CD4-positive, alpha-beta T cell (primary cell): ENCODE data around the gene ZC3H18. TPM values are rescaled to one million over a fixed set of nuclear protein-coding genes. Genes with fewer than 3 reads are reported as not detected.

Experiments used
- ATAC-seq: fragments of 200-7000 bp; cut with Tn5 transposase; one replicate; pipeline ENCODE4 v1.10.0; 2022; ENCODE audit warnings: mild to moderate bottlenecking; ENCODE audit not compliant: poor library complexity
- CTCF ChIA-PET: fragments of 350-600 bp; sonication (Branson Sonifier 250); formaldehyde crosslinking; loops from one replicate; lab custom pipeline; 2021; ENCODE audit warnings: antibody characterized with exemption, inconsistent platforms; lab: Charles Lee
- POLR2A ChIA-PET: fragments of 350-600 bp; sonication (Branson Sonifier 250); formaldehyde crosslinking; loops from one replicate; lab custom pipeline; 2021; ENCODE audit warnings: antibody characterized with exemption, inconsistent platforms; lab: Charles Lee
- DNase-seq, 14 experiments: peaks; one replicate each; pipeline ENCODE4 v3.0.0-alpha.2; 2013 to 2020; ENCODE audit warnings: mixed read lengths in 2 of 14
- H3K27ac ChIP-seq, 2 donors: one replicate each; pipeline versions ENCODE4 v1.5.1 to v1.7.0; 2013; ENCODE audit warnings: low read length in 2 of 2, low read depth in 1 of 2, mild to moderate bottlenecking in 1 of 2
- H3K27me3 ChIP-seq, 2 experiments: 1 replicate in 1 of 2; 2 replicates in 1 of 2; pipeline versions ENCODE4 v1.6.1 to v1.7.0; 2013; ENCODE audit warnings: low read length in 2 of 2, control low read depth in 1 of 2, mild to moderate bottlenecking in 1 of 2, moderate library complexity in 1 of 2; ENCODE audit not compliant: insufficient read depth in 2 of 2, control insufficient read depth in 1 of 2
- H3K36me3 ChIP-seq: one replicate; pipeline ENCODE4 v1.6.1; 2013; ENCODE audit warnings: low read length, control low read depth; ENCODE audit not compliant: insufficient read depth
- H3K4me1 ChIP-seq: one replicate; pipeline ENCODE4 v1.6.1; 2013; ENCODE audit warnings: low read length, control low read depth; ENCODE audit not compliant: insufficient read depth
- H3K4me3 ChIP-seq: one replicate; pipeline ENCODE4 v1.5.1; 2013; ENCODE audit warnings: mild to moderate bottlenecking, low read length, moderate library complexity
- H3K9me3 ChIP-seq, 2 experiments: 1 replicate in 1 of 2; 2 replicates in 1 of 2; pipeline versions ENCODE4 v1.6.1 to v1.7.0; 2013; ENCODE audit warnings: low read length in 2 of 2, mild to moderate bottlenecking in 2 of 2, control low read depth in 1 of 2, moderate library complexity in 1 of 2; ENCODE audit not compliant: control insufficient read depth in 1 of 2, insufficient read depth in 1 of 2
- H3K27ac Mint-ChIP-seq: one replicate; pipeline ENCODE4 v1.8.0; 2020; ENCODE audit warnings: mixed read lengths
- H3K27me3 Mint-ChIP-seq: one replicate; pipeline ENCODE4 v1.8.0; 2021; ENCODE audit warnings: mixed read lengths
- H3K36me3 Mint-ChIP-seq: one replicate; pipeline ENCODE4 v1.8.0; 2021; ENCODE audit warnings: low read depth, mixed read lengths
- H3K4me1 Mint-ChIP-seq: one replicate; pipeline ENCODE4 v1.8.0; 2021; ENCODE audit warnings: low read depth, mixed read lengths
- H3K4me3 Mint-ChIP-seq: one replicate; pipeline ENCODE4 v1.8.0; 2020; ENCODE audit warnings: mild to moderate bottlenecking, mixed read lengths
- H3K9me3 Mint-ChIP-seq: one replicate; pipeline ENCODE4 v1.8.0; 2020; ENCODE audit warnings: mixed read lengths
- intact Hi-C, 2 experiments: fragments of 100-400 bp; cut with DNase I in 1 of 2; cut with micrococcal nuclease in 1 of 2; formaldehyde crosslinking; loops; one replicate each; pipeline versions ENCODE4 v1.15.1 to v1.9.0; 2023 to 2025; cut with DNase I, micrococcal nuclease
- total RNA-seq, 174 experiments: library from RNA in 2 of 174; stranded (reverse) in 2 of 174; gene quantifications; one replicate each; pipeline ENCODE4 v1.2.3 and lab custom pipeline; 2021 to 2026
- TF ChIP-seq, protein P1 (sequence below): fragments of 200-600 bp; IDR thresholded peaks from one replicate; pipeline ENCODE4 v1.8.0; 2022; ENCODE audit warnings: antibody characterized with exemption, mild to moderate bottlenecking

The ZC3H18 gene
- total RNA-seq, 2 experiments from 2014 or later, result 92.6 to 93.7 TPM

DNA sequence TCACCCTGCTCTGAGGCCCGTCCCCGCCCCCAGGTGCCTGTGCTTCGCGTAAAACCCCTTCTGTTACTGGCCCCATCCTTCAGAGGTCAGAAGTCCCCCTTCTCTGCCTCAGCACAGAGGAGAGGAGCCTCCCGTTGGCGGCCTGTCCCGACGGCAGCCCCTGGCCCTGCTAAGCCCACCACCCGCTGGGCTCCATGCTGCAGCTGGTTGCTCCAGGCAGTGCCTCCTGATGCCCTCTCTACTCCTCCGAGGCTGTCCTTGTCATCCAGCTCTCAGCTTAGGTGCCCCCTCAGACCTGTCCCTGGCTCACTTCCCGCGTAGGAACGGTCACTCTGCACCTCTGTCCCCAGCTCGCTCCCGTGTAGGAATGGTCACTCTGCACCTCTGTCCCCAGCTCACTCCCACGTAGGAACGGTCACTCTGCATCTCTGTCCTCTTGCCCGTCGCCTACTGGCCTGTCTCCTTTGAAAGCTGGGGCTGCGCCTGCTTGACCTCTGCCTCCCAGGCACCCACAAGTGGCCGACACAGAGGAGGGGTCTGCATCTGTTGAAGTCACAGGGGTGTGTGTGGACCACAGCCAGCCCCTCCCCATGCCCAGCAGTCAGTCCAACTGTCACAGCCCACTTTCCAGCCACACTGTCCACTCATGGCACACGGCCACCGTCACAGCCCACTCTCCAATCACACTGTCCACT, 31.7 kb upstream of the ZC3H18 start:
- CTCF ChIA-PET, result no interaction called here
- Histone ChIP-seq H3K4me1 (peaks cover 10% of the 10 kb centered on the region), H3K4me3 (no peak overlapping the region), H3K27ac (no peak overlapping the region), H3K36me3 (no peaks in the 10 kb centered on the region), H3K27me3 (peaks cover 12 to 16% of the 10 kb centered on the region in 2 experiments), H3K9me3 (peaks cover 9 to 31% of the 10 kb centered on the region in 2 experiments)
- H3K36me3 Mint-ChIP-seq, result no peaks in the 10 kb centered on the region
- H3K9me3 Mint-ChIP-seq, result peaks cover 3% of the 10 kb centered on the region
- intact Hi-C loops, result loop anchor here in 1 of 2 experiments (10.0 kb wide), 1 partner anchor 584 kb away; the partner anchor contains the start of gene BANP
- DNase-seq (no peak), ATAC-seq (no peak)
- POLR2A ChIA-PET, result interaction anchor here (1.6 kb wide), 1 partner anchor 31 kb away, joined by 3 read pairs; the partner anchor contains the start of gene ZC3H18
- TF ChIP-seq, protein P1, sequence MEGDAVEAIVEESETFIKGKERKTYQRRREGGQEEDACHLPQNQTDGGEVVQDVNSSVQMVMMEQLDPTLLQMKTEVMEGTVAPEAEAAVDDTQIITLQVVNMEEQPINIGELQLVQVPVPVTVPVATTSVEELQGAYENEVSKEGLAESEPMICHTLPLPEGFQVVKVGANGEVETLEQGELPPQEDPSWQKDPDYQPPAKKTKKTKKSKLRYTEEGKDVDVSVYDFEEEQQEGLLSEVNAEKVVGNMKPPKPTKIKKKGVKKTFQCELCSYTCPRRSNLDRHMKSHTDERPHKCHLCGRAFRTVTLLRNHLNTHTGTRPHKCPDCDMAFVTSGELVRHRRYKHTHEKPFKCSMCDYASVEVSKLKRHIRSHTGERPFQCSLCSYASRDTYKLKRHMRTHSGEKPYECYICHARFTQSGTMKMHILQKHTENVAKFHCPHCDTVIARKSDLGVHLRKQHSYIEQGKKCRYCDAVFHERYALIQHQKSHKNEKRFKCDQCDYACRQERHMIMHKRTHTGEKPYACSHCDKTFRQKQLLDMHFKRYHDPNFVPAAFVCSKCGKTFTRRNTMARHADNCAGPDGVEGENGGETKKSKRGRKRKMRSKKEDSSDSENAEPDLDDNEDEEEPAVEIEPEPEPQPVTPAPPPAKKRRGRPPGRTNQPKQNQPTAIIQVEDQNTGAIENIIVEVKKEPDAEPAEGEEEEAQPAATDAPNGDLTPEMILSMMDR, result no peak
- H3K4me1 Mint-ChIP-seq, result peaks cover 11% of the 10 kb centered on the region
- no peak overlapping the region for H3K4me3 Mint-ChIP-seq
- H3K27me3 Mint-ChIP-seq, result peaks cover 24% of the 10 kb centered on the region
- H3K27ac Mint-ChIP-seq, result no peak overlapping the region

DNA sequence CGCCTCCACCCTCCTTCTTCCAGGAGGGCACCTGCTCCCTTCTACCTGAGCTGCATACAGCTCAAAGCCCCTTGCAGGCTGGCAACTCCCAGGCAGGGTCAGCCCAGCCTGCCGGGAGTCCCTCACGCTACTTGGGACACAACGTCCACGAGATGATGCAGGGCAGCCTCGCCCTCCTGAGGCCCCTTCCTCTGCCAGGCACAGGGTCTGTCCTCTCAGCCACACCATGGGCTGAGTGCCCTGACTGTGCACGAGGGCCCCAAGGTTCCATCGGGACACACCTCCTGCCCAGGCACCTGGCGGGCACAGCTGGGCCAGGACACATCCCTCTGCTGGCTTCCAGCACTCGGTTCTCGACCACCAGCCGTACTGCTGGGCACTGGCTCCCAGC, 30.9 kb upstream of the ZC3H18 start:
- H3K9me3 Mint-ChIP-seq, result peaks cover 4% of the 10 kb centered on the region
- H3K27ac Mint-ChIP-seq, result no peak overlapping the region
- Histone ChIP-seq H3K9me3 (peaks cover 9 to 39% of the 10 kb centered on the region in 2 experiments), H3K36me3 (no peaks in the 10 kb centered on the region), H3K27me3 (peaks cover 12 to 16% of the 10 kb centered on the region in 2 experiments), H3K4me3 (no peak overlapping the region), H3K4me1 (peaks cover 10% of the 10 kb centered on the region), H3K27ac (no peak overlapping the region)
- no peak overlapping the region for H3K4me3 Mint-ChIP-seq
- DNase-seq (no peak), ATAC-seq (no peak)
- H3K27me3 Mint-ChIP-seq, result peaks cover 26% of the 10 kb centered on the region
- ChIA-PET POLR2A (interaction anchor here (0.6 kb wide), 1 partner anchor 1334 kb away, joined by 3 read pairs; the partner anchor contains the start of gene TCF25), CTCF (interaction anchor here (1.0 kb wide), 1 partner anchor 20 kb away, joined by 3 read pairs; no protein-coding TSS in a partner anchor)
- intact Hi-C loops, result loop anchor here in 1 of 2 experiments (10.0 kb wide), 1 partner anchor 584 kb away; the partner anchor contains the start of gene BANP
- peaks cover 11% of the 10 kb centered on the region for H3K4me1 Mint-ChIP-seq
- TF ChIP-seq, protein P1, result no peak
- no peaks in the 10 kb centered on the region for H3K36me3 Mint-ChIP-seq

DNA sequence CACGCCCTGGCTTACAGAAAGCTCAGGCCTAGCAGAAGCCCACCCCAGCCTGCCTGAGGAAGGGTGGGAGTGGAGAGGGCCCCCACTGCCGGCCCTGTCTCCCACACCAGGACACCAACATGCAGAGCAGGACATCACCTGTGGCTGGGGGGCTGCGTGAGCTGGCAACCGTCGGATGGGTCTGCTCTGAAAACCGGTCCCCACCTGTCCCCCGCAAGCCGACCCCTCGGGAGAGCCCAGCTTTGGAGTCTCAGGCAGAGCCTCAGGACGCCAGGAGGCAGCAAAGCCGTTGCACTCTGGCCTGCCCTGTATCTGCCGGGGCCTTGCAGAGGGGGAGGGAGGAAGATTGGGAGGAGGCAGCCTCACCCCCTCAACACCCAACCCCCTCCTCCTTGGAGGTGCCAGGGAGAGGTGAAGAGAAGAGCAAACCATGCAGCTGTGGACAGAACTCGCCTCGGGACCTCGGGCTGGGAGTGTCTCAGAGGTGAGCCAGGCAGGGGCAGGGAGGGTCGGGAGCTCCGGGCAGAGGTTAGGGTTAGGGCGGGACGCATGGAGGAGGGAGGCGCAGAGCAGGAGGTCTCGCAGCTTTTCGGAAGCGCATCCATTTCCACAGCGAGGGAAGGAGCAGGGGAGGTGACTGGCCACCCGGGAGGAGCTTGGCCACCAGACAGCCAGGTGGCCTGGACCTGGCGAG, 30.4 kb upstream of the ZC3H18 start:
- no peak overlapping the region for H3K27ac Mint-ChIP-seq
- no peak overlapping the region for H3K4me3 Mint-ChIP-seq
- ChIA-PET CTCF (interaction anchor here (1.0 kb wide), 1 partner anchor 19 kb away, joined by 3 read pairs; no protein-coding TSS in a partner anchor), POLR2A (interaction anchor here (0.6 kb wide), 1 partner anchor 1333 kb away, joined by 3 read pairs; the partner anchor contains the start of gene TCF25)
- H3K27ac ChIP-seq, result no peak overlapping the region
- peaks cover 9 to 44% of the 10 kb centered on the region in 2 experiments for H3K9me3 ChIP-seq
- no peaks in the 10 kb centered on the region for H3K36me3 Mint-ChIP-seq
- H3K4me1 ChIP-seq, result peaks cover 9% of the 10 kb centered on the region
- no peak for DNase-seq
- H3K27me3 Mint-ChIP-seq, result peaks cover 26% of the 10 kb centered on the region
- peaks cover 11% of the 10 kb centered on the region for H3K4me1 Mint-ChIP-seq
- H3K9me3 Mint-ChIP-seq, result peaks cover 4% of the 10 kb centered on the region
- TF ChIP-seq, protein P1, result no peak
- peaks cover 12 to 16% of the 10 kb centered on the region in 2 experiments for H3K27me3 ChIP-seq
- intact Hi-C loops, result loop anchor here in 1 of 2 experiments (10.0 kb wide), 1 partner anchor 585 kb away; the partner anchor contains the start of gene BANP
- H3K36me3 ChIP-seq, result no peaks in the 10 kb centered on the region
- no peak overlapping the region for H3K4me3 ChIP-seq
- ATAC-seq, result no peak
